Lung (tissue), 12 donors: ENCODE results near the gene ADPRHL1. TPM values are rescaled to one million over a fixed set of nuclear protein-coding genes. Genes with fewer than 3 reads are reported as not detected.
"Not testable (repeated sequence)": the region's sequence is repeated elsewhere in the genome, so short reads cannot be mapped to it uniquely, and the experiment has no call there.

Source experiments
- ATAC-seq: fragments of 200-7000 bp; cut with Tn5 transposase; one replicate; pipeline ENCODE4 v1.9.1; 2020; ENCODE audit warnings: moderate number of reproducible peaks; ENCODE audit not compliant: insufficient read depth, low FRiP score
- DNase-seq, 3 donors: peaks; one replicate each; pipeline ENCODE4 v3.0.0-alpha.2; 2013 to 2017
- H3K27ac ChIP-seq, 2 donors: one replicate each; pipeline ENCODE4 v1.5.1; 2013; ENCODE audit warnings: mild to moderate bottlenecking in 2 of 2, moderate library complexity in 2 of 2, control low read depth in 1 of 2, inconsistent platforms in 1 of 2, low read depth in 1 of 2, low read length in 1 of 2
- H3K27me3 ChIP-seq, 3 donors: one replicate each; pipeline ENCODE4 v1.5.1; 2013; ENCODE audit warnings: low read length in 2 of 3; ENCODE audit not compliant: control insufficient read depth in 3 of 3, insufficient read depth in 3 of 3
- H3K36me3 ChIP-seq, 4 donors: one replicate each; pipeline ENCODE4 v1.5.1; 2013; ENCODE audit warnings: low read length in 4 of 4, mild to moderate bottlenecking in 1 of 4, moderate library complexity in 1 of 4; ENCODE audit not compliant: control insufficient read depth in 4 of 4, insufficient read depth in 4 of 4
- H3K4me1 ChIP-seq, 5 donors: one replicate each; pipeline ENCODE4 v1.5.1; 2013; ENCODE audit warnings: low read length in 5 of 5, mild to moderate bottlenecking in 2 of 5, moderate library complexity in 1 of 5; ENCODE audit not compliant: control insufficient read depth in 5 of 5, insufficient read depth in 5 of 5
- H3K4me3 ChIP-seq: one replicate; pipeline ENCODE4 v1.5.1; 2013; ENCODE audit warnings: mild to moderate bottlenecking, control low read depth, moderate library complexity
- H3K9ac ChIP-seq, 2 donors: one replicate each; pipeline ENCODE4 v1.5.1; 2013; ENCODE audit warnings: low read length in 2 of 2, control low read depth in 1 of 2; ENCODE audit not compliant: insufficient read depth in 1 of 2
- H3K9me3 ChIP-seq, 4 donors: one replicate each; pipeline ENCODE4 v1.5.1; 2013; ENCODE audit warnings: low read length in 3 of 4, mild to moderate bottlenecking in 1 of 4, moderate library complexity in 1 of 4; ENCODE audit not compliant: control insufficient read depth in 4 of 4, insufficient read depth in 3 of 4
- CTCF ChIP-seq: IDR thresholded peaks from 2 replicates; pipeline ENCODE4 v1.5.1; 2012; ENCODE audit warnings: mild to moderate bottlenecking; ENCODE audit errors: control extremely low read depth, extremely low read depth
- WGBS, 2 donors: extraction: QIAGEN DNeasy Blood & Tissue Kit; methylation state at CpG; one replicate each; pipeline ENCODE4 v1.1.7; 2013; 5-methylcytosine and 5-hydroxymethylcytosine counted together
- polyA plus RNA-seq, 2 donors: library from polyadenylated mRNA; stranded (reverse); fragments of 200-250 nt; gene quantifications; one replicate each; pipeline ENCODE4 v1.2.1, GENCODE V29; 2013
- total RNA-seq, 2 donors: library from RNA; depleted of rRNA in 1 of 2; stranded (reverse); fragments of >200 nt in 1 of 2; gene quantifications; one replicate each; pipeline ENCODE4 v1.2.1, GENCODE V29; 2014 to 2021
- donor health status: control.
- donor health status: control.
- donor health status: Bipolar disorder and iron deficiency.
- donor health status: healthy.
- donor health status: DM: yes; HTN: yes; CAD: no.

ADPRHL1 gene
- total and polyA plus RNA-seq, 4 donors, result 0.83 to 4.9 (median 1.3) TPM

GRCh38 chr13:113450348-113450744, 2.9 kb downstream of the ADPRHL1 start:
- not testable (repeated sequence) for H3K9ac ChIP-seq, H3K4me3 ChIP-seq, DNase-seq, ATAC-seq, H3K9me3 ChIP-seq, H3K27me3 ChIP-seq, H3K36me3 ChIP-seq
- peaks cover 0 to 14% (median 5%) of the 10 kb centered on the region in 5 donors for H3K4me1 ChIP-seq
- 92 to 96% methylated on average over 9 of the region's 9 CpGs for WGBS, 2 donors
- peak overlapping the region in 1 of 2 donors; percentile 22 for H3K27ac ChIP-seq

GRCh38 chr13:113449693-113450347, 3.5 kb downstream of the ADPRHL1 start:
- Histone ChIP-seq H3K9me3 (no peaks in the 10 kb centered on the region), H3K27me3 (no peaks in the 10 kb centered on the region), H3K27ac (peak overlapping the region; percentile 48 to 51), H3K4me1 (peaks cover 0 to 19% (median 8%) of the 10 kb centered on the region in 5 donors), H3K36me3 (peaks cover 0 to 6% (median 0%) of the 10 kb centered on the region in 4 donors), H3K9ac (no peak overlapping the region), H3K4me3 (peak overlapping the region; percentile 42)
- no peak for TF ChIP-seq CTCF
- 81 to 89% methylated on average over 13 of the region's 13 CpGs for WGBS, 2 donors
- ATAC-seq (no peak), DNase-seq (no peak)

DNA sequence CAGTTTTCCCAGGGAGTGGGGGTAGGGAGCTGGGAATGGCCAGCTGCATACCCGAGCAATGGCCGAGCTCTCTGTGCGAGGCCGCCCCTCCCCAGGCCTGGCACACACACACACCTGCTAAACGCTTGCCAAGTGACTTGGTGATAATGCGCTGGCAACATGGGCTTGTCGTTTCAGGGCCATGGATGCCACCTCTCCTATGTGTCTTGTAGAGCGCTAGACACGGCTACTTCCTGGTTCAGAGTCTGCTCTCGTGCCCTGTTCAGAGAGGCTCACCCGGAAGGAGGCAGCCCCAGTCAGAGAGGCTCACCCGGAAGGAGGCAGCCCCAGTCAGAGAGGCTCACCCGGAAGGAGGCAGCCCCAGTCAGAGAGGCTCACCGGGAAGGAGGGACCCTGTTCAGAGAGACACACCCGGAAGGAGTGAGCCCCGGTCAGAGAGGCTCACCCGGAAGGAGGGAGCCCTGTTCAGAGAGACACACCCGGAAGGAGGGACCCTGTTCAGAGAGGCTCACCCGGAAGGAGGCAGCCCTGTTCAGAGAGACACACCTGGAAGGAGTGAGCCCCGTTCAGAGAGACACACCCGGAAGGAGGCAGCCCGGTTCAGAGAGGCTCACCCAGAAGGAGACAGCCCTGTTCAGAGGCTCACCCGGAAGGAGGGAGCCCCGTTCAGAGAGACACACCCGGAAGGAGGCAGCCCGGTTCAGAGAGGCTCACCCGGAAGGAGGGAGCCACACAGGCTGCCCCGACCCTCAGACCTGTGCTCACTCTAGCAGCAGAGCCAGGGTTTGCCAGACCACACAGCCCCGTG, 4.2 kb downstream of the ADPRHL1 start:
- 57 to 79% methylated on average over 29 of the region's 29 CpGs for WGBS, 2 donors
- ATAC-seq (peak; percentile 60), DNase-seq (no peak)
- H3K27ac ChIP-seq, result peak overlapping the region; percentile 48 to 51
- no peak overlapping the region for H3K9ac ChIP-seq
- peaks cover 0 to 19% (median 8%) of the 10 kb centered on the region in 5 donors for H3K4me1 ChIP-seq
- peak overlapping the region; percentile 42 for H3K4me3 ChIP-seq
- peaks cover 0 to 5% (median 0%) of the 10 kb centered on the region in 4 donors for H3K36me3 ChIP-seq
- H3K9me3 ChIP-seq, result no peaks in the 10 kb centered on the region
- no peaks in the 10 kb centered on the region for H3K27me3 ChIP-seq
- no peak for TF ChIP-seq CTCF

DNA sequence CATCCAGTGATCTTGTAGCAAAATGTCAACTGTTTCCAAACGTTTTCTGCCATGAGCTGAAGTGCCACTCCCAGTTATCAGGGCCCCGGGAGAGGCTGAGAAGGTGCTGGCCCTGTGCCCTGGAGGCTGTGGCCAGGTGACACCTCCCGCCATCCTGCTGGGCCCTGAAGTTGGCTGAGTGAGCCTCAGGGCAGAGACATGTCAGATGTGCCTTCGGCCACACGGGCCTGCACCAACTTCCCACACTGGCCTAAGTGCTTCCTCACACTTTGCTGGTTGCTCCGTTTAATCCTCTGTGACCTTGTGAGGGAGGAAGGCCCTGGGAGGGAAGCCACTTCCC, 4.8 kb downstream of the ADPRHL1 start:
- Histone ChIP-seq H3K9ac (no peak overlapping the region), H3K27me3 (no peaks in the 10 kb centered on the region), H3K27ac (peak overlapping the region; percentile 42 to 51), H3K4me3 (no peak overlapping the region), H3K9me3 (no peaks in the 10 kb centered on the region), H3K4me1 (peaks cover 0 to 19% (median 8%) of the 10 kb centered on the region in 5 donors), H3K36me3 (peaks cover 0 to 4% (median 0%) of the 10 kb centered on the region in 4 donors)
- DNase-seq (no peak), ATAC-seq (peak; percentile 6)
- 56 to 68% methylated on average over 6 of the region's 6 CpGs for WGBS, 2 donors
- TF ChIP-seq CTCF, result no peak
